ENCODE data around the gene CFAP53.

Gene CFAP53

DNA sequence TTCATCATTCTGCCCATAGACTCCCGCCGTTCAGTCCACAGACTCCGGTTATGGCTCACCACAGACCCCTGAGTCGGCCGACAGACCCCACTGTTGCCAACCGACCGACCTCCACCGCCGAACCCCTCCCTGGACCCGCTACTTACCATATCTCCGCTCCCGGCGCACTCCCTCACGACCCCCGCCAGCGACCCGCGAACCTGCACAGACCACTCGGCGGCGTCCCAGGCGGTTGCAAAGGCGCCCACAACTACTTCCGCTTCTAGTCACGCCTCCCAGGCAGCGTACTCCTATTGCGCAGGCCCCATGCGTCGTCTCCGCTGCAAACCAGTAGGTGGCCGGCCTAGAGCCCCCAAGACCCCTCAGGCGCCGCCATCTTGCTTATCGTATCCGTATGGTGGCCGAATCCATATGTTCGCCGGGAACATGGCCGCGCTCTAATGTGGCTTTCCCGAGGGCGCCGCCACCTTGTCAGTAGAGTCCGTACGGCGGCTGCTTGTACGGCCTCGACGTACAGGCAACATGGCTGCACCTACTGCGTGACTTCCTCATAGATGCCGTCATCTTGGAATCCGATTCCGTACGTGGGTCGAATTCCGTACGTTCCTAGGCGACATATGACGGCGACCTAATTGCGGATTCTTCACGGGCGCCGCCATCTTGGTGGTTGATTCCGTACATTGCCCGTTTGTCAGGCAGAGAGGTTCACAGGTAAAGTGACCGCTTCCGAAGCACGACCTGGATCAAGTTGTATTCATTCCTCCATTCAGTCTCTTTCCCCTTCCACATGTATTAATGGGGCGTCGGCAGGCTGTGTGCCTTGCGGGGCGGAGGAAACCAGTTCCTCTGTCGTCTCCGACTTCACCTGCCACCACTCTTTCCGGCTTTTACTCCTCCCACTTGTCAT lies 21.4 kb upstream of the CFAP53 start, which contains the start of gene CXXC1:
Gene CXXC1 (minus strand): TSS at position 252 of the 907 bp plus-strand sequence. CDS start 103 bp downstream, at position 149.
- DNase-seq (ENCODE audit: low read depth), result peak; percentile 99
- TF ChIP-seq, protein P1, sequence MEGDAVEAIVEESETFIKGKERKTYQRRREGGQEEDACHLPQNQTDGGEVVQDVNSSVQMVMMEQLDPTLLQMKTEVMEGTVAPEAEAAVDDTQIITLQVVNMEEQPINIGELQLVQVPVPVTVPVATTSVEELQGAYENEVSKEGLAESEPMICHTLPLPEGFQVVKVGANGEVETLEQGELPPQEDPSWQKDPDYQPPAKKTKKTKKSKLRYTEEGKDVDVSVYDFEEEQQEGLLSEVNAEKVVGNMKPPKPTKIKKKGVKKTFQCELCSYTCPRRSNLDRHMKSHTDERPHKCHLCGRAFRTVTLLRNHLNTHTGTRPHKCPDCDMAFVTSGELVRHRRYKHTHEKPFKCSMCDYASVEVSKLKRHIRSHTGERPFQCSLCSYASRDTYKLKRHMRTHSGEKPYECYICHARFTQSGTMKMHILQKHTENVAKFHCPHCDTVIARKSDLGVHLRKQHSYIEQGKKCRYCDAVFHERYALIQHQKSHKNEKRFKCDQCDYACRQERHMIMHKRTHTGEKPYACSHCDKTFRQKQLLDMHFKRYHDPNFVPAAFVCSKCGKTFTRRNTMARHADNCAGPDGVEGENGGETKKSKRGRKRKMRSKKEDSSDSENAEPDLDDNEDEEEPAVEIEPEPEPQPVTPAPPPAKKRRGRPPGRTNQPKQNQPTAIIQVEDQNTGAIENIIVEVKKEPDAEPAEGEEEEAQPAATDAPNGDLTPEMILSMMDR (IDR thresholded peaks at IDR 0.05; ENCODE audit: low read depth, low read length, missing control alignments), result peak; percentile 30
- peak within 1 kb of the TSS; percentile 89 for H3K4me3 ChIP-seq (ENCODE audit: low read depth, low read length)
- in situ Hi-C loops (cut with HindIII; ENCODE audit: low sequenced_read_pairs), result no loop called here

DNA sequence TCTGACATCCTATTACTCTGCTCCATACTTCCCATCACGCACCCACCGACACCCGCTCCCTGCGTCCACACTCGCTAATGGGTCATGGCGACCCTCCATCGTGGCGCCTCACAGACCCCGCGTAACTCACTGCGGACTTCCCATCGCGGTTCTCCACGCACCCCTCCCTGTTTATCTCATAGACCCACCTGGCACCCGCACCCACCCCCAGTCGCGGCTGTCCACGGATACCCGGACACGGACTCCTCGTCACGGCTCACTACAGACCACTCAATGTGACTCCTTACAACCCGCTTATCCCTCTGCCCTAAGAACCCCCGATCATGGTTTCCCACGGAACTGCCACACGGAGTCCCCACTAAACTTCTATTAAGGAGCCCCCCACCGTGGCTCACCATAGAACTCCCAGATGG lies 20.7 kb upstream of the CFAP53 start:
- TF ChIP-seq, protein P1 (IDR thresholded peaks at IDR 0.05; ENCODE audit: low read depth, low read length, missing control alignments), result no peak
- in situ Hi-C loops (cut with HindIII; ENCODE audit: low sequenced_read_pairs), result no loop called here
- H3K4me3 ChIP-seq (ENCODE audit: low read depth, low read length), result peak overlapping the region; percentile 89
- no peak for DNase-seq (ENCODE audit: low read depth)

DNA sequence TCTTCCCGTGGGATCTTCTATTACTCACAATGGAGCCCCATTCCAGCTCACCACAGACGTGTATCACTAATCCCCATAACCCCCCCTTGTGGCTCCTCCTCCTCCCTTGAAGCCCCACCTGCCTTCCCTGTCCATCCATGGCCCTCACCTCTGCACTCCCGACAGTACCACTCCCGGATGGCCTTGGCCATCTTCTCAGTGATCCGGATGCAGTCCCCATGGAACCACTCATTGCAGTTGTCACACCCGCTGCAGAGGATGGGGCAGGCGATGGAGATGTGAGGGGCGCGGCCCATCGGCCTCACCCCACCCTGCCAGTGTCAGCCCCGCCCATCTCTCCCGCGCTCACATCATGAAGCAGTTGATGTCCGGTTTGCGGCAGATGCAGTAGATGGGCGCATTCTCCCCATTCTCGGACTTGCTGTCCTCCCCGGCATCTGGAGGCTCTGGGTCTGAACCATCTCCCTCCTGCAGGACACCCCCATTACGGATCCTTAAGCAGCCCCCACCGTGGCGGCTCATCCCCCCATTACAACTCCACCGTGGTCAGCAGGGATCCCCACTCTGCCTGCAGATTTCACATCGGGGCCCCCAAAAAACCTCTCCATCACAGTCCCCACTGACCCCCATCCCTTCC lies 20.2 kb upstream of the CFAP53 start:
- TF ChIP-seq, protein P1 (IDR thresholded peaks at IDR 0.05; ENCODE audit: low read depth, low read length, missing control alignments), result no peak
- in situ Hi-C loops (cut with HindIII; ENCODE audit: low sequenced_read_pairs), result no loop called here
- DNase-seq (ENCODE audit: low read depth), result no peak

DNA sequence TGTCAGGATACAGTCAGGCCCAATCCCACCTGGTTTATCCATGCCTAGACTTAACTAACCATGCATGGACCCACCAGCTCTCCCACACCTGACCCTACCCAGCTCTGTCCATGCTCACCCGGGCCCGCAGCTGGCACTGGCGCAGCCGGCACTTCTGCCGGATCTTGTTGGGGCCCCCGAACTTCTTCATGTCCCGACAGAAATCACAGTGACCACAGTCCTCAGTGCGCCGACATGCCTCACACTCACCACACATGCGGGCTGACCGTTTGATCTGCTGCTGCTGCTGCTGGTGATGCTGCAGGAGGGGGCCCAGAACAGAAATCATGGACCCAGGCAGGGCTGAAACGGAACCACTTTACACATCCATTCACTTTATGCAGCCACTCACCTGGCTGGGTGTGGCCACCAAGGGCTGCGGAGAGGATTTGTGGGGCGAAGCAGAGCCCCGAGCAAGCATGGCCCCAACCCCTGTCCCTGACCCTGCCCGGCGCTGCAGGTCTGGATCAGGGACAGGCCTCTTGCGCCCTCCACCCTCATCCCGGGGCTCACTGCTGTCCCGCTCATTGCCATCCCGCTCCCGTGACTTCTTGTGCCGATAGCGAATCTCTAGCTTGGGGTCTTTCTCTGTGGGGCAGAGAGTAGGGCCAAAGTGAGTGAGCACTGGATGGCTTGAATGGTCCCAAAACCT lies 19.5 kb upstream of the CFAP53 start:
- DNase-seq (ENCODE audit: low read depth), result no peak
- TF ChIP-seq, protein P1 (IDR thresholded peaks at IDR 0.05; ENCODE audit: low read depth, low read length, missing control alignments), result no peak
- no peak overlapping the region for H3K4me3 ChIP-seq (ENCODE audit: low read depth, low read length)
- in situ Hi-C loops (cut with HindIII; ENCODE audit: low sequenced_read_pairs), result no loop called here

More for the DNA sequence above, 20.2 kb upstream of the CFAP53 start:
- H3K4me3 ChIP-seq (ENCODE audit: low read depth, low read length), result peak overlapping the region; percentile 89

DNA sequence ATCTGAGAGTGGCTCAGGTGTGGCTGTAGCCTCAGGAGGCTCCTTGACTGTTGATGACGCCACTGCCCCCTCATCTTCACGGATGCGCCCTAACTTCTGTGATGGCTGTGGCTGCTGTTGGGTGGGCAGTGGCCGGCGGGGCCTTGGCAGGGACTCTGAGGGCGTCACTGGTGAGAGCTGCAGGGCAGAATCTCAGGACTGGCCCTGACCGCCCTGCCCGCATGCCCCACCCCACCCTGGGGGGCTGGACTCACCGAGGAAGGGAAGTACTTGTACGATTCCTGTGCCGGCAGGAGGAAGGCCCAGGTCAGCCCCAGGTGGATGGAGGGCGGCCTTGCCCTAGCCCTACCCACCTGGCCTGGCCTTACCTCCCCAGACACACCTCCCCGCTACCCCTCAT lies 18.8 kb upstream of the CFAP53 start:
- TF ChIP-seq, protein P1 (IDR thresholded peaks at IDR 0.05; ENCODE audit: low read depth, low read length, missing control alignments), result no peak
- no peak for DNase-seq (ENCODE audit: low read depth)
- in situ Hi-C loops (cut with HindIII; ENCODE audit: low sequenced_read_pairs), result no loop called here
- H3K4me3 ChIP-seq (ENCODE audit: low read depth, low read length), result no peak overlapping the region

DNA sequence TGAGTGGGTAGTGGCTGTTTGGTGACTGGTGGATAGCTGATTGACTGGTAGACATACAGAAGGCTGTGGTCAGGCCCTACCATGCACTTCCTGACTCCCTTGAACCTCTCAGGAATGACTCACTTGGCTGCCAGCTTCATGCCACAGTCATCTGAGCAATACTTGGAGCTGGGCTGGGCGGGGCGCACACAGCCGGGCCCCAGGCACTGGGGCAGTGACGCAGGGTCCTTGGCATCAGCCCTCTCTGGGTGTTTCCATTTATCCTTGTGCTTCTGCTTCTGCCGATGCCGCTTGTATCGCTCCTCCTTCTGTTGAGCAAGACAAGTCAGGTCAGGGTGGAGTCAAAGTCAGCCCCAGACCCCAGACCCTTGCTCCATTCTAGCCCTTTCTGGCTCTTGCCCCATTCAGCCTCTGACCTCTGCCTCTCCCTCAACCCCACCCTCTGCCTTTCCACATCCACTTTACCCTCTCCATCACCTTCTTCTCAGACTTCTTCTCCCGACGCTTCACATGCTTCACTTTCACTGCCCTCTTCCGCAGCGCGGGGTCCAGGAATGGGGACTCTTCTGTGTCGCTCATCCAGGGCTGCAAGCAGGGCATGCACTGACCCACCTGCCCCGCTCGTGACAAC lies 18.1 kb upstream of the CFAP53 start:
- in situ Hi-C loops (cut with HindIII; ENCODE audit: low sequenced_read_pairs), result no loop called here
- no peak overlapping the region for H3K4me3 ChIP-seq (ENCODE audit: low read depth, low read length)
- TF ChIP-seq, protein P1 (IDR thresholded peaks at IDR 0.05; ENCODE audit: low read depth, low read length, missing control alignments), result no peak
- no peak for DNase-seq (ENCODE audit: low read depth)
